H9 (cell line): ENCODE data around the gene SNPH. TPM values are rescaled to one million over a fixed set of nuclear protein-coding genes. Genes with fewer than 3 reads are reported as not detected.
A peak's percentile ranks its signal among the peaks of the same experiment; 100 is the strongest.

Experiments used
- DNase-seq: peaks from one replicate; pipeline ENCODE4 v3.0.0-alpha.2; 2017
- H2AFZ ChIP-seq: one replicate; pipeline ENCODE4 v1.6.1; 2013; ENCODE audit warnings: mild to moderate bottlenecking, low read length, control low read depth, moderate library complexity
- H2AK5ac ChIP-seq: 2 replicates; pipeline ENCODE4 v1.6.1; 2013; ENCODE audit warnings: low read length, control low read depth, mixed read lengths; ENCODE audit not compliant: insufficient read length
- H2BK120ac ChIP-seq: one replicate; pipeline ENCODE4 v1.6.1; 2013; ENCODE audit warnings: low read depth, mild to moderate bottlenecking, low read length, control low read depth, inconsistent platforms; ENCODE audit not compliant: poor library complexity, severe bottlenecking
- H2BK12ac ChIP-seq: 2 replicates; pipeline ENCODE4 v1.6.1; 2013; ENCODE audit warnings: low read length, control low read depth, mixed read lengths, low read depth; ENCODE audit not compliant: insufficient read length
- H2BK15ac ChIP-seq: 2 replicates; pipeline ENCODE4 v1.6.1; 2013; ENCODE audit warnings: low read depth, low read length, control low read depth
- H2BK20ac ChIP-seq: one replicate; pipeline ENCODE4 v1.6.1; 2013; ENCODE audit warnings: low read depth, mild to moderate bottlenecking, low read length, control low read depth, inconsistent platforms; ENCODE audit not compliant: poor library complexity, severe bottlenecking
- H2BK5ac ChIP-seq: 2 replicates; pipeline ENCODE4 v1.6.1; 2013; ENCODE audit warnings: low read length, control low read depth, mixed read lengths; ENCODE audit not compliant: insufficient read length
- H3K14ac ChIP-seq: 2 replicates; pipeline ENCODE4 v1.6.1; 2013; ENCODE audit warnings: low read length, control low read depth; ENCODE audit not compliant: insufficient read depth
- H3K18ac ChIP-seq: 2 replicates; pipeline ENCODE4 v1.6.1; 2013; ENCODE audit warnings: low read depth, mild to moderate bottlenecking, mixed read lengths, low read length, control low read depth; ENCODE audit not compliant: insufficient read length
- H3K23ac ChIP-seq: 2 replicates; pipeline ENCODE4 v1.6.1; 2013; ENCODE audit warnings: low read length, control low read depth, mixed read lengths, low read depth; ENCODE audit not compliant: insufficient read length
- H3K23me2 ChIP-seq: 2 replicates; pipeline ENCODE4 v1.6.1; 2013; ENCODE audit warnings: low read depth, mild to moderate bottlenecking, mixed read lengths, low read length, control low read depth; ENCODE audit not compliant: insufficient read length, poor library complexity, severe bottlenecking
- H3K27ac ChIP-seq: 2 replicates; pipeline ENCODE4 v1.5.1; 2013; ENCODE audit warnings: low read length, control low read depth, mixed read lengths, low read depth; ENCODE audit not compliant: insufficient read length
- H3K27me3 ChIP-seq: 2 replicates; pipeline ENCODE4 v1.6.1; 2013; ENCODE audit warnings: low read length, control low read depth, inconsistent platforms; ENCODE audit not compliant: insufficient read depth
- H3K4ac ChIP-seq: 2 replicates; pipeline ENCODE4 v1.6.1; 2013; ENCODE audit warnings: low read depth, mild to moderate bottlenecking, control low read depth, inconsistent platforms, low read length, moderate library complexity
- H3K4me1 ChIP-seq: 2 replicates; pipeline ENCODE4 v1.6.1; 2013; ENCODE audit warnings: low read length, control low read depth, inconsistent platforms; ENCODE audit not compliant: insufficient read depth
- H3K4me2 ChIP-seq: 2 replicates; pipeline ENCODE4 v1.6.1; 2013; ENCODE audit warnings: low read length, control low read depth, mixed read lengths; ENCODE audit not compliant: insufficient read length, insufficient read depth
- H3K56ac ChIP-seq: 2 replicates; pipeline ENCODE4 v1.6.1; 2013; ENCODE audit warnings: low read depth, mild to moderate bottlenecking, mixed read lengths, low read length, control low read depth; ENCODE audit not compliant: insufficient read length
- H3K79me1 ChIP-seq: 2 replicates; pipeline ENCODE4 v1.6.1; 2013; ENCODE audit warnings: low read depth, mild to moderate bottlenecking, moderate library complexity, low read length, control low read depth, inconsistent platforms; ENCODE audit not compliant: insufficient read depth, poor library complexity, severe bottlenecking
- H3K79me2 ChIP-seq: 2 replicates; pipeline ENCODE4 v1.6.1; 2013; ENCODE audit warnings: low read length, control low read depth, inconsistent platforms; ENCODE audit not compliant: insufficient read depth
- H3K9ac ChIP-seq: 2 replicates; pipeline ENCODE4 v1.6.1; 2013; ENCODE audit warnings: low read length, control low read depth, mixed read lengths; ENCODE audit not compliant: insufficient read length; ENCODE audit errors: extremely low read depth
- H3K9me3 ChIP-seq: one replicate; pipeline ENCODE4 v1.6.1; 2013; ENCODE audit warnings: low read depth, low read length, inconsistent platforms; ENCODE audit not compliant: control insufficient read depth
- H3T11ph ChIP-seq: one replicate; pipeline ENCODE4 v1.6.1; 2013; ENCODE audit warnings: mild to moderate bottlenecking, low read length, control low read depth, inconsistent platforms
- H4K20me1 ChIP-seq: one replicate; pipeline ENCODE4 v1.6.1; 2013; ENCODE audit not compliant: control insufficient read depth, insufficient read length, insufficient read depth
- H4K5ac ChIP-seq: 2 replicates; pipeline ENCODE4 v1.6.1; 2013; ENCODE audit warnings: low read depth, mild to moderate bottlenecking, mixed read lengths, low read length, control low read depth; ENCODE audit not compliant: insufficient read length
- H4K8ac ChIP-seq: replicated peaks from 2 replicates; pipeline ENCODE4 v1.6.1; 2013; ENCODE audit warnings: low read length, control low read depth, mixed read lengths, low read depth; ENCODE audit not compliant: insufficient read length
- H4K91ac ChIP-seq: 2 replicates; pipeline ENCODE4 v1.6.1; 2013; ENCODE audit warnings: low read depth, mild to moderate bottlenecking, moderate library complexity, mixed read lengths, low read length, control low read depth; ENCODE audit not compliant: insufficient read length
- H3K27ac Mint-ChIP-seq, 3 experiments: 2 replicates in 2 of 3; 3 replicates in 1 of 3; pipeline ENCODE4 v1.8.0; 2020 to 2021; ENCODE audit warnings: mixed read lengths in 3 of 3, mild to moderate bottlenecking in 1 of 3, moderate library complexity in 1 of 3
- H3K27me3 Mint-ChIP-seq: 2 replicates; pipeline ENCODE4 v1.8.0; 2021; ENCODE audit warnings: low read depth, mild to moderate bottlenecking, moderate library complexity, mixed read lengths
- H3K36me3 Mint-ChIP-seq, 3 experiments: 2 replicates in 2 of 3; 3 replicates in 1 of 3; pipeline ENCODE4 v1.8.0; 2020 to 2021; ENCODE audit warnings: low read depth in 3 of 3, mixed read lengths in 3 of 3; ENCODE audit not compliant: insufficient read depth in 1 of 3
- H3K4me1 Mint-ChIP-seq, 2 experiments: 2 replicates each; pipeline ENCODE4 v1.8.0; 2020; ENCODE audit warnings: mixed read lengths in 2 of 2
- H3K4me3 Mint-ChIP-seq, 2 experiments: 2 replicates in 1 of 2; 3 replicates in 1 of 2; pipeline ENCODE4 v1.8.0; 2020 to 2021; ENCODE audit warnings: mild to moderate bottlenecking in 2 of 2, mixed read lengths in 2 of 2, moderate library complexity in 1 of 2
- H3K9me3 Mint-ChIP-seq, 2 experiments: 2 replicates in 1 of 2; 3 replicates in 1 of 2; pipeline ENCODE4 v1.8.0; 2020; ENCODE audit warnings: mild to moderate bottlenecking in 2 of 2, mixed read lengths in 2 of 2, moderate library complexity in 1 of 2
- CTCF ChIP-seq: fragments of 200-600 bp; sonication (generic); conservative IDR thresholded peaks from 3 replicates; pipeline ENCODE4 v1.8.0; 2021; ENCODE audit warnings: antibody characterized with exemption, mild to moderate bottlenecking
- WGBS: extraction: QIAGEN DNeasy Blood & Tissue Kit; methylation state at CpG from one replicate; pipeline ENCODE4 v1.1.7; 2013; ENCODE audit warnings: missing lambda C conversion rate, low lambda C conversion rate, mixed read lengths; ENCODE audit not compliant: insufficient read length; ENCODE audit errors: extremely low coverage; 5-methylcytosine and 5-hydroxymethylcytosine counted together
- total RNA-seq: library from RNA; stranded (reverse); gene quantifications from 2 replicates; pipeline ENCODE4 v1.2.1, GENCODE V29; 2021

Gene SNPH
- total RNA-seq, 1 experiment from 2014 or later: 1.8 TPM

- no peak overlapping the region for H3T11ph ChIP-seq
- no peak overlapping the region for H3K4me2 ChIP-seq
- peaks cover 9% of the 10 kb centered on the region for H3K23me2 ChIP-seq
- no peaks in the 10 kb centered on the region for H3K9me3 Mint-ChIP-seq
- no peak overlapping the region for H3K56ac ChIP-seq
- no peak overlapping the region for H3K27ac ChIP-seq
- H2BK5ac ChIP-seq: no peak overlapping the region
- no CpG with 5 or more reads among the region's 4 CpGs for WGBS
- 0 out of 2 replicates have a peak overlapping the region, but pooled peaks have one; percentile 15 for H2BK15ac ChIP-seq
- H3K9me3 ChIP-seq: no peaks in the 10 kb centered on the region
- no peaks in the 10 kb centered on the region for H3K36me3 Mint-ChIP-seq
- no peak overlapping the region for H2AK5ac ChIP-seq
- H3K27me3 Mint-ChIP-seq: peaks cover 28% of the 10 kb centered on the region
- no peak for DNase-seq
- H3K18ac ChIP-seq: no peak overlapping the region
- H3K9ac ChIP-seq: no peak overlapping the region
- no peaks in the 10 kb centered on the region for H3K27me3 ChIP-seq
- TF ChIP-seq CTCF: no peak
- H3K4me1 ChIP-seq: 0 out of 2 replicates have a peak, but pooled peaks cover 3% of the 10 kb centered on the region
- H3K79me2 ChIP-seq: peaks cover 3% of the 10 kb centered on the region; the same call in 1 of the 2 replicates
- no peak overlapping the region for H2BK20ac ChIP-seq
- H3K79me1 ChIP-seq: peaks cover 3% of the 10 kb centered on the region
- H4K8ac ChIP-seq: no peak overlapping the region
- H4K5ac ChIP-seq: no peak overlapping the region
- H3K4ac ChIP-seq: no peak overlapping the region
- H2AFZ ChIP-seq: no peak overlapping the region
- H3K4me1 Mint-ChIP-seq: no peaks in the 10 kb centered on the region
- no peak overlapping the region for H2BK120ac ChIP-seq
- no peak overlapping the region for H3K14ac ChIP-seq
- H4K20me1 ChIP-seq: no peaks in the 10 kb centered on the region
- H3K4me3 Mint-ChIP-seq: no peak overlapping the region
- no peak overlapping the region for H2BK12ac ChIP-seq
- no peak overlapping the region for H3K27ac Mint-ChIP-seq
- no peak overlapping the region for H4K91ac ChIP-seq
- H3K23ac ChIP-seq: no peak overlapping the region
These were observed 55.5 kb downstream of the SNPH start for GRCh38 chr20:1321654-1321939.
